ENCODE results near the gene CEMIP. TPM values are rescaled to one million over a fixed set of nuclear protein-coding genes. Genes with fewer than 3 reads are reported as not detected.

CEMIP gene
- total RNA-seq, 2 donors from 2014 or later = 2.2 TPM; not detected in 1

- Histone ChIP-seq H3K36me3 (ENCODE audit: control insufficient read depth, insufficient read depth, low read length) (no peaks in the 10 kb centered on the region), H3K27ac (ENCODE audit: low read depth, low read length) (no peak overlapping the region), H3K27me3 (ENCODE audit: control insufficient read depth, insufficient read depth, low read length, poor library complexity, severe bottlenecking) (peaks cover 29% of the 10 kb centered on the region), H3K9me3 (ENCODE audit: control insufficient read depth, low read length) (no peaks in the 10 kb centered on the region), H3K9ac (ENCODE audit: extremely low read depth, low read length, poor library complexity, severe bottlenecking) (no peak overlapping the region), H3K4me3 (ENCODE audit: low read length) (no peak overlapping the region), H3K4me1 (ENCODE audit: control insufficient read depth, insufficient read depth, low read length) (no peaks in the 10 kb centered on the region)
- Mint-ChIP-seq H3K27me3 (ENCODE audit: insufficient read depth) (peaks cover 24% of the 10 kb centered on the region), H3K27ac (no peak overlapping the region), H3K36me3 (ENCODE audit: low read depth) (no peaks in the 10 kb centered on the region), H3K9me3 (no peaks in the 10 kb centered on the region), H3K4me3 (no peak overlapping the region), H3K4me1 (peaks cover 23% of the 10 kb centered on the region)
- no peak for TF ChIP-seq CTCF (conservative IDR thresholded peaks at IDR 0.05)
- DNase-seq = no peak
- 88 to 94% methylated on average over 4 of the region's 4 CpGs for WGBS, 2 experiments (ENCODE audit: insufficient coverage in 1 of 2, insufficient read length in 1 of 2)
These were observed 76.0 kb downstream of the CEMIP start for GRCh38 chr15:80855206-80855605.

- H3K4me3 ChIP-seq (ENCODE audit: low read length) = no peak overlapping the region
- Mint-ChIP-seq H3K27me3 (ENCODE audit: insufficient read depth) (peaks cover 36% of the 10 kb centered on the region), H3K36me3 (ENCODE audit: low read depth) (no peaks in the 10 kb centered on the region), H3K9me3 (no peaks in the 10 kb centered on the region), H3K4me1 (peaks cover 23% of the 10 kb centered on the region), H3K27ac (no peak overlapping the region), H3K4me3 (no peak overlapping the region)
- peaks cover 41% of the 10 kb centered on the region for H3K27me3 ChIP-seq (ENCODE audit: control insufficient read depth, insufficient read depth, low read length, poor library complexity, severe bottlenecking)
- no peaks in the 10 kb centered on the region for H3K4me1 ChIP-seq (ENCODE audit: control insufficient read depth, insufficient read depth, low read length)
- no peak overlapping the region for H3K27ac ChIP-seq (ENCODE audit: low read depth, low read length)
- no peak overlapping the region for H3K9ac ChIP-seq (ENCODE audit: extremely low read depth, low read length, poor library complexity, severe bottlenecking)
- peak; percentile 73 for TF ChIP-seq CTCF (conservative IDR thresholded peaks at IDR 0.05)
- WGBS, 2 experiments (ENCODE audit: insufficient coverage in 1 of 2, insufficient read length in 1 of 2) = 82% methylated on average over 2 of the region's 2 CpGs; no CpG with 5 or more reads in 1 of the 2 experiments
- H3K36me3 ChIP-seq (ENCODE audit: control insufficient read depth, insufficient read depth, low read length) = no peaks in the 10 kb centered on the region
- peak; percentile 63 for DNase-seq
- no peaks in the 10 kb centered on the region for H3K9me3 ChIP-seq (ENCODE audit: control insufficient read depth, low read length)
These were observed 77.2 kb downstream of the CEMIP start for GRCh38 chr15:80856400-80856799.

GRCh38 chr15:80856809-80857377 lies 77.7 kb downstream of the CEMIP start:
- Histone ChIP-seq H3K36me3 (ENCODE audit: control insufficient read depth, insufficient read depth, low read length) (no peaks in the 10 kb centered on the region), H3K27me3 (ENCODE audit: control insufficient read depth, insufficient read depth, low read length, poor library complexity, severe bottlenecking) (peaks cover 44% of the 10 kb centered on the region), H3K9me3 (ENCODE audit: control insufficient read depth, low read length) (no peaks in the 10 kb centered on the region), H3K4me1 (ENCODE audit: control insufficient read depth, insufficient read depth, low read length) (no peaks in the 10 kb centered on the region), H3K9ac (ENCODE audit: extremely low read depth, low read length, poor library complexity, severe bottlenecking) (no peak overlapping the region), H3K27ac (ENCODE audit: low read depth, low read length) (no peak overlapping the region), H3K4me3 (ENCODE audit: low read length) (no peak overlapping the region)
- peaks cover 23% of the 10 kb centered on the region for H3K4me1 Mint-ChIP-seq
- no peaks in the 10 kb centered on the region for H3K36me3 Mint-ChIP-seq (ENCODE audit: low read depth)
- TF ChIP-seq CTCF (conservative IDR thresholded peaks at IDR 0.05) = no peak
- WGBS, 2 experiments (ENCODE audit: insufficient coverage in 1 of 2, insufficient read length in 1 of 2) = 60 to 75% methylated on average over 5 to 8 of the region's 8 CpGs
- H3K4me3 Mint-ChIP-seq = no peak overlapping the region
- DNase-seq = peak; percentile 73
- no peak overlapping the region for H3K27ac Mint-ChIP-seq
- no peaks in the 10 kb centered on the region for H3K9me3 Mint-ChIP-seq
- peaks cover 41% of the 10 kb centered on the region for H3K27me3 Mint-ChIP-seq (ENCODE audit: insufficient read depth)
